Measurements from ENCODE around the gene PDZK1IP1.
A peak's percentile ranks its signal among the peaks of the same experiment; 100 is the strongest.
"Not testable (repeated sequence)": the region's sequence is repeated elsewhere in the genome, so short reads cannot be mapped to it uniquely, and the experiment has no call there.

Gene PDZK1IP1

DNA sequence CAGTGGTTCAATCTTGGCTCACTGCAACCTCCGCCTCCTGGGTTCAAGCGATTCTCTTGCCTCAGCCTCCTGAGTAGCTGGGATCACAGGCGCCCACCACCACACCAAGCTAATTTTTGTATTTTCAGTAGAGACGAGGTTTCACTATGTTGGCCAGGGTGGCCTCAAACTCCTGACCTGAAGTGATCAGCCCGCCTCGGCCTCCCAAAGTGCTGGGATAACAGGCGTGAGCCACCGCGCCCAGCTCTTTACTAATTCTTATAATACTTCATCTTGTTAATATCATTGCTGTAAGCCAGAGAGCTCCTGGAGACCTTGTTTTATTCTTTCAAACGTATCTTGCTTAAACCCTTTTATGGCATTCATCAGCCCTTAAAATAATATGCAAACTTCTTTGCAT lies 3.7 kb upstream of the PDZK1IP1 start:
- DNase-seq, result not testable (repeated sequence)

DNA sequence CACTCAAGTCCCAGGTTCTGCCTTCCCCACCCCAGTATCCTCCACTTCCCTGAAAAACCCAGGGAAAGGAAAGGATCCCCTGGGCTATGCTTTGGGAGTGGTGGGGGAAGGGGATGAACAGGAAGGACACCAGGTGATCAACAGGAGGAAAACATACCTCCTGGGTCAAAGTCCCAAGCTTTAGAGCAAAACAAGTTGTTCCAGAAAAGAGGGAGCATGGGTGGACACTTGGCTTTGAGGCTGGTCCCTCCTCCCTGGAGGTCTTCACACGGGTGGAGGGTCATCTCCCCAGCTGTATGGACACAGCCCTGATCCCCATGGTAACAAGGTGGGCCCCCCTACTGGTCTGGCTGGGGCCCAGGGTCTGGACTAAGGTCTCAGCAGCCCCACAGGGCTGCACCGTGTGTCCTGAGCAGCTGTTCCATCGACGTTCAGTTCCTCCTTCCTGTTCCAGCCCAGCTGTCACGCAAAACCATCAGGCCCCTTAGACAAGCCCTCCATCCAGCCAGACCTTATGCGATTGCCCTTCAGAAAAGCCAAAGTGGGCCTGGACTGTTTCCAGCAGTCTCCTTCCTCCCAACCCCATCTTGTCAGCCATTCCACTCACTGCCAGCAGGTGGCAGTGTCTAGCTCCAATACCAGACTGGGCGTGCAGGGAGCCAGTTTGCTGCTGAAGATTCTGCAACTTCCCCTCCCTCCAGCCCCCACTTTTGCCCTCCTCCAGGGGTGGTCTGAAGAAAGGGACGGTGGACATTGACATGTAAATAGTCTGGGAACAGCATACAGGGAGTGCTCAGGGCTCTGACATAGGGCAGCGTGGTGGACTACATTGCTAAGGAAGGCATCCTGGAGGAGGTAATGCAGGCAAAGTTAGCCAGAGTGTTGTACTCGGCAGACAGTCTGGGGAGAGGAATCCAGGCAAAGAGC lies 2.9 kb upstream of the PDZK1IP1 start:
- peak; percentile 62 for DNase-seq

DNA sequence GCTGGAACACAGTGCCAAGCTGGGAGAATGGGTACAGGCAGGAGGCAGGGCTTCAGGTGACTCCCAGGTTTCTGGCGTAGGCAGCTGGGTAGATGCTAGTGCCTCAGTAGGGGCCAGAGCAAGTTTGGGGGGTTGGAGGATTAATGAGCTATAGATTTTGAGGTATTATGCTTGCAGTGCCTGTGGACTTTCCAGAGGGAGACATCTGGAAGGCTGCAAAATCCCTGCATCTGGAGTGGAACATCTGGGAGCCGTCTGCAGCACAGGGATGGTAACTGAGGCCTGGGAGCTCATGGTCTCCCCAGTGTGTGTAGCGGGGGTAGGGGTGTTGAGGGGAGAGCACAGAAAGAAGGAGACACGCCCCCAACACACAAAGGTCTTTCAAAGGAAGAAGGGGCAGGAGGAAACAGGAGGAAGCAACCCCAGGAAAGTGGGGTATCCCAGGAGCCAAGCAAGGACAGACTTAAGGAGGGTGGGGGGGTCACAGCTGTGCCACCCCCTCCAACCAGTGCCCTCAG lies 2.2 kb upstream of the PDZK1IP1 start:
- no peak for DNase-seq

DNA sequence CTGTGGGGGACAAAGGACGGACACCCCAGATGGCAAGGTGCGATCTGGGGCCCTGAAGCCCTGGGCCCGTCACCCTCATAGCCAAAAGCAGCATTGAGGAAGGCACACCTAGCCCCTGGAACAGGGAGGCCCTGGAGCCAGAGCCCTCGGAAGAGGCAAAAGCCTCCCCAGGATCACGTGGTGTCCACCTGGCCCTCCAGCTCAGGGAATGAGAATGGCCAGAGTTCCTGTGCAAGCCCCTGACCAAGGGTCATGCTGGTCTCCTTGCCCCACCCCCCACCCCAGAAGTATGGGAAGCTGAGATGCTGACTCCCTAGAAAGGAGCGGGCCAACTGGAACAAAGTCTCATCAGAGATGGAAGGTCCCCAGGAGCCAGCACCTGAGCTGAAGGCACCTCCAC lies 1.0 kb upstream of the PDZK1IP1 start:
- DNase-seq, result no peak

DNA sequence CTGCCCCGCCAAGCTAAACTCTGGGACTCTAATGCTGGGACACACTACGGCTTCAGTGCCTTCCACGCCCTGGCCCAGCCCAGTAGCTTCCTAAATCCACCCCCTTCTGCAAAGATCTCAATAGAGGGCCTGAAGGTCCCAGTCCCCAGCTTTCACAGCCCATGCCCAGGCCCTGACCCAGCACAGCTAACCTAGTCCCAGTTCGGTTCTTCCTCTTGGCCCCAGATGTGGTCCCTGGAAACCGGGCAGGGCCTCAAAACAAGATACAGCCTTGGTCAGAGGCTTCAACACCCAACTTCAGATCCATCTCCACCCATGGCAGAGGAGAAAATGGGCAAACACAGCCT lies 646 bp upstream of the PDZK1IP1 start:
- no peak for DNase-seq

DNA sequence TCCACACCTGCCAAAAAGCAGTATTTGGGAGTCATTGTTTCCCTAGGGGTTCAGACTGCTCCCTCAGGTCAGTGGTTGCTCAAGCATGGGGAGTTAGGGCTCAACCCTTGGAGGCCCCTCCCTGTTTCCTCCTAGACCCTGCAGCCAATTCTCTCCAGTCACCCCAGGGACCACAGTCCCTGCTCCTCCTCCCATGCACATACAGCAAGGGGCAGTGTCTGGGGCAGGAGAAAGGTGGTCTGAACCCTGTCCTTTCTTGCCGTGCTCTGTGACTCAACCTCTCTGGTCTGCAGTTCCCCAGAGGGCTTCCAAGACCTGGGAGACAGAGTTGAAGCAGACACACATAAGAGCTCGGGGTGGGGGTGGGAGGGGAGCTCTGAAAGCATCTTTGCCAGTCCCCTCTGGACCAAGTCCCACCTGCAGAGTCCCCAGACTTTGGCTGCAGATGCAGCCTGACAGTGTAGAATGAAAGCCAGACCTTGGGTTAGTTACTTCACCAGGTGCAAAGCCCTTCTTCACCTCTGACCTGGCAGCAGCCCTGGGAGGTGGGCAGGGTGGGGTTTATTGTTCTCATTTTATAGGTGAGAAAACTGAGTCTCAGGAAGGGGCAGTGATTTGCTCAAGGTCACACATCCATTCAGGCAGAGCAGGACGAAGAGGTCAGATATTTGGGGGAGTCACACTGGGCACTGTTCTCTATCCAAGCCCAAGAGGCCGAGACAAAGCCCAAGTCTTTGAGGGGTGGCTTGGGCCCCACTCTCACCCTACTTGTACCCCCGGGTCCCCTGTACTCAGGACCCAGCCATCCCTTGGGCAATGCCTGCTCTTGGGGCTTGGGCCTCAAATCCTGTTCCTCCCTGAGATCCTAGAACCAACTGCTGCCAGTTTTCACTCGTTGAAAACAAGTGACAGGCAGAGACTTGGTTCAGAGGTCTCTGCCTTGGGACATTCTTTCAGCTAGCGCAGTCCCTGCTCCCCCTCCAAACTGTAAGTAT lies 748 bp downstream of the PDZK1IP1 start:
- no peak for DNase-seq

DNA sequence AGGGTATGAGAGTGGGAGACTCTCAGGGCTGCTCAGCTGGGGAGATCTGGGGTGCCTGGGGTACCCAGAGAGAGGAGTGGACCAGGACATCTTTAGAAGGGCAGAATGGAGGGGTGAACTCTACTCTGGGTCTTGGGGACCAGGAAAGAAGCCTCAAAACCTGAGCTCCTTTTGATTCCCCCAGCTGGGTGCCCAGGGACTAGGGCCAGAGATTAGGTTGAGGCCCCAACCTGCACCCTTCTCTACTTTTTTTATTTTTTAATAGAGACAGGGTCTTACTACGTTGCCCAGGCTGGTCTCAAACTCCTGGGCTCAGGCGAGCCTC lies 1.9 kb downstream of the PDZK1IP1 start:
- DNase-seq, result no peak

DNA sequence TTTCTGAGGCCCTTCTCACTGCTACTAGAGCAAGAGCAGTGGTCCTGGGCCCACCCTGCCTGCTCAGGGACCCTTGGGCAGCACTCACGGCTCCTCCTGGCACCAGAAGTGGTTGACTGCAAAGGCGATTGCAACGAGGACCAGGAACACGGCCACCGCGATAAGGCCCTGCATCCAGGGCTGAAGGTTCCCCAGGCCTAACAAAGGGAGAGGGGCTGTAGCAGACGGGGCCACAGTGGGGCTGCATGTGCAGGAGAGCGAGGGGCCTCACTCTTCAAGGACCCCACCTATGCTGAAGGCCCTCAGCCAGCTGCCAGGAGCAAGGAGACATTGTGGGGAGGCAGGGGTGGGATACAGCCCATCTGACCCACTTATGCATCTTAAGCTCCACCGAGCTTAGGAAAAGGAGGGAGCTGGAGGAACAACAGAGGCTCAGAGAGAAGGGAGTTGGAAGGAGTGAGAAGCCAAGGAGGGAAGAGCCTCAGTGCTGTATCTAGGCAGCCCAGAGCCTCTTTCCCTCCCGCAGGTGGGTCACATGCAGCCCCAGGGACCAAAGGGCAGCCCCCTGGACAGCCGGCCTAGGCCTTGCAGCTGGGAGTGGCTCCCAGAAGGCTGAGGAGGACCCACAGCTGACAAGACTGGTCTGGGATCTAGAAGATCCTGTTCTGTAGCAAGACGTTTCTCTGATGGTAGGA lies 2.5 kb downstream of the PDZK1IP1 start:
- DNase-seq, result no peak

DNA sequence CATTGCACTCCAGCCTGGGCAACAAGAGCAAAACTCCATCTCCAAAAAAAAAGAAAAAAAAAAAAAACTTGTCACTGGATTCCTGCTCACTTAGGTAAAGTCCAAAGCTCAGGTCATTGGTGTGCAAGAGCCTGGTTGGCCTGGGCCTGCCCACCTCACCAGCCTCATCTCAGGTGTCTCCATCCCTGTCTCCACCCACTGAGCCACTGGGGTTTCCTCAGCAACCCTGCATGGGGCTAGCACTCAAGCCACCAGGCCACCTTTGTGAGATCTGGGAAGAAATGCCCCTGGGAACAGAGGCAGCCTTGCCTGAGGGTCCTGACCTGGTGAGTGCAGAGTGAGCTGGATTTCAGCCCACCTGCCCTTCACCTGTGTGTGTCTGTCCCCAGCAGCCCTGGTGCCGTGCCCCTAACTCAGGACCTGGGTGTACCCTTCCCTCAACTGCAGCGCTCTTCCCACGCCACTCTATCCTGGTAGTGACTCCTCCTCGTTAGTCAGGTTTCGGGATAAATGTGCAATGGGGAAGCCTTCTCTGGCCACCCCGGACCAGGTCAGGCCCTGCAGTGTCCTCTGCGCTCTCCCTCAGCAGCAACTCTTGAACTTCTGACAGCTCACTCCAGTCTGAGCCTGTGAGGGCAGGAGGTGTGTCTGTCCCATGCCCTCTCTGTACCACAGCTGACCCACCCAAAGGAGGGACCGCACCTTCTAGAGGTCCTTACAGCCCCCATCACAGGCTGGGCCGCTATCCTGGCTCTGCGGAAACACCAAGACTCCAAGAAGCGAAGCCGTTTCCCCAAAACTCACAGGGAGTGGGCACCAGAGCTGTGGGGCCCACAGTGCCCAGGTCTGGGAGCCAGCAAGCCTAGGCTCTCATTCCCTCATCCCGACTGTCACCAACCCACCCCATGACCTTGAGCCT lies 3.3 kb downstream of the PDZK1IP1 start:
- no peak for DNase-seq

DNA sequence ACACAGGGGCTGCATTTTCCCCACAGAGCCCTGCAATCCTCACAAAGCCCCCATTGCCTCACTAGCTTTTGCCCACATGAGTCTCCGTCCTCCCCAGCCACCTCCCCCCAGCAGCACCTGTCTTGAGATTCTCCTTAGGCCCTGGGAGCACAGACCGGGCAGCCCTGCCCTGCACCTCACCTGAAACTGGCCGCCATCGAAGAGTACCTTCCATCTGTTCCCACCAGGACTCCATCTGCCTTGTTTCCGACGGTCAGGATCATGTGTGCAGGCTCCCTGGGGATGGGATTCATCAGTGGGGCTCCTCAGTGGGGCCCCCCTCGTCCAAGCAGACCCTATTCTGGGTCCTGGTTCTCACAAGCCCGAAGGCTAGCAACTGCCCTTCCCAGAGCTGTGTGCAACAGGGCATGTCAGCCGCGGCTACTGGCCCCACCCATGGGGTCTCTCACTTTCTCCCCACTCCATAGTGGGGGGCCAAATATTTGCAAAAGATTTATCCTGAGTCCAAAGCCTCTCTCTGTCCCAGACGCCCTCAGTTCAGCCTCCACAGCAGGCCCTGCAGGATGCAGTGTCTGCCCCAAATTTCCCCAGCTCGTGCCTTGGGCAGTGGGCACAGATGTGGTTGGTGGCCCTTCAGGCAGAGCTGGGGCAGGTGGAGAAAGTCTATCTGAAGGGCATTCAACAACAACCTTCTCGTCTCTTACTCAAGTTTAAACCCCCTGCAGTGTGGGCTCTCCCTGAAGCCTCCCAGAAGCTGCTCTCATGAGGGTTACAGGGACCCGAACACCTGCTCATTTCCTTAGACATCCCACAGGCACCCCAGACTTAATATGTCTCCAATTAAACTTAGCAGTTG lies 4.8 kb downstream of the PDZK1IP1 start:
- DNase-seq, result no peak

DNA sequence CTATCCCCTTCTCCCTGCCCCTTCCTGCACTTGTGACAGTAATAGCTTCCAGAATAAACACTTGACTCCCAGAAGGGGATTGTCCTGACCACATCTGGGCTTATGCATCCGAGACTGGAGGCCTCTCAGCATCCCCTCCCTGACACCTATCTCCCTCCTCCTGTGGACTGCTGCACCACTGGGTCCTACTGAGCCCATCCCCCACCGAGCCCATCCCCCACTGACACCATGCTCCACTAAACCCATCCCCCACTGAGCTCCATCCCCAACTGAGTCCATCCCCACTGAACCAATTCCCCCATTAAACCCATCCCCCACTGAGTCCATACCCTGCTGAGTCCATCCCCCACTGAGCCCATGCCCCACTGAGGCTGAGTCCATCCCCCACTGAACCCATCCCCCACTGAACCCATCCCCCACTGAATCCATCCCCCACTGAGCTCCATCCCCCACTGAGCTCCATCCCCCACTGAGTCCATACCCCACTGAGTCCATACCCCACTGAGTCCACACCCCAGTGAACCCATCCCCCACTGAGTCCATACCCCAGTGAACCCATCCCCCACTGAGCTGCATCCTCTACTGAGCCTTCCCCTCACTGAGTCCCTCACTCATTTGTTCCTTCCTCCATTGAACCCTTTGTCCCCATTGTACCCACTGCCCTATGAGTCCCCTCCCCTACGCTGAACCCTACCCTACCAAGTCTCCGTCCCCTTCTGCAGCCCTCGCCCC lies 5.6 kb downstream of the PDZK1IP1 start:
- no peak for DNase-seq

DNA sequence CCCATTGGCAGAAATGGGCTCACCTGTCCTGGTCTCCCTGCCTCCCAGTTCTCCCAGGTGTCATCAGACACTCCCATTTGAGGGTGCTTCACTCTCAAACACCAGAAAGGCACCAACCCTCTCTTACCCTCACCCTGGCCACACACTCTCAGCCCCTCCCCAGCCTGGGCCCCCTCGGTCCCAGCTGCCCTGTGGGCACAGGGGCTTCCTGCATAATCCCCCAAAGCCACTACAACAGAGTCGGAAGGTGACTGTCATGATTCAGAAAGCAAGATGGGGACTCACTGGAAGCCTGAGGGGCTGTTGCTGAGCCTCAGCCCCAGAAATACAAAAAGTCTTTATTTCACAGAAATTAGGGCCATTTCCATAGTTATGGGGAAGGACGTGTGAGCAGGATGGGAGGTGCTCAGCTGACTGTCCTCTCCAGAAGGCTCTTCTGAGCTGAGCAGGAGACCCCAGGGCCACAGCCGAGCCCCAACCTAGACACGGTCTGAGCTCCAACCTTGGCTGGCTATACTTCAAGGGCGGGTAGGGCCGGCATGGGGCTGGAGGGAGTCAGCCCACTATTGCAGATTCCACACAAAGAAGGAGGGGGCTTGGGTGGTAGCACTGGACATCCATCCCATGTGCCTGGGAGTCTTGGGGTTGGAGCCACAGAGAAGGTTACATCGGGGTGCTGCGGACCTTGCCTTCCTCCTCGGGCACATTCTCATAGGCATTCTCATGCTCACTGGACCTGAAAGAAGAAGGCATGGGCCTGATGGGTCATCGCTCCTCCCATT lies 6.3 kb downstream of the PDZK1IP1 start:
- no peak for DNase-seq

DNA sequence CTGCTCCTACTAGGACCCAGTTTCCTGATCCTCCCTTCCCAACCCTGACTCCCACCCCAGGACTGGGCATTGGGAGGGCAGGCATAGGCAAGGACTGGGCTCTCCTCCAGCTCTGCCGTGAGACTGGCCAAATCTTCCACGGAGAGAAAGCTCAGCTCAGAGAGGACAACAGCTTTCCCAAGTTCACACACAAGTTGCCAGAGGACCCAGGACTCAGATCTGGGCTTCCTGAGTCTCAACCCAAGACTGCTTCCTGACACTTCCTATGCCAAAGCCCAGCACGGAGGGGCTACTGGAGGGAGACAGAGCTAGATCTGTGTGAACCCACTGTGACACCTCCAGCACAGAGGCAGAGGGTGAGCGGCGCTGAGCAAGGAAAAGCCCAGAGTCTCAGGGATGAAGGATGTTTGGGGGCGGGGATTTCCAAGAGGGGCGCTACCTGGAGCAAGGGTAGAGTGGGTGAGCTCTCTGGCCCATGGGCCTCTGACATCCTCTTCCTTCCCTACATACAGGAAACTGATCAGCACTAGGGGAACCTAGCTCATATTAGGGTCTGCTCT lies 7.1 kb downstream of the PDZK1IP1 start:
- no peak for DNase-seq

DNA sequence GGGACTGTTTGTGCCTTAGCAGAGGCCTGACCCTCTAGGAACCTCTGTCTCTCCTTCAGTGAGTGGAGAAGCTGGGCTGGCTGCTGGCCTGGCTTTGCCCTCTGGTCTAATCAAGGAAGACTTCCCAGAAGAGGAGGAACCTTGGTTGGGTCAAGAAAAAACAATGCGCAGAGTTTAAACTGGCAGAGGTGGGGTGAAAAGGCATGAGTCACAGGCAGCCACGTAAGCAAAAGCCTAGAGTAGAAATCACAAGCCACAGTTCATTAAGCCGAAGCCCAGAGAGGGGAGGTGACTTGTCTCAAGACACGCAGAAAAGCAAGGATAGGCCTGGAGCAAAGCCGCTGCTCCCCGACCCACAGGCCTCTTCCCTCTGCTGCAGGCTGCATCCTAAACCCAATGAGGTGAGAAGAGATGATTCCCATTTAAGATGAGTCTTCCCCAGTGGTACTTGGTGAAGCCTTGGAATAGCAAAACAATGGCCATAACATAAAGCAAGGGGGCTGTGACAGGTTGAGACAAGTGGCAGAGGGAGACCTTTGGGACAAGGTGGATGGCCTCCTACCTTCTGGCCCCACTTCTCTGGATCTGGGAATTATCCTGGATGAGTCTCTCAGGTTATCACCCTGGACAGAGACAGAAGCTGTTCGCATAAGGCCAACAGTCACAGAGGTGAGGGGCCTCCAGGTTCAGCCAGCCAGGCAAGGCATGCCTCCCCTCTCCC lies 7.7 kb downstream of the PDZK1IP1 start:
- DNase-seq, result no peak

DNA sequence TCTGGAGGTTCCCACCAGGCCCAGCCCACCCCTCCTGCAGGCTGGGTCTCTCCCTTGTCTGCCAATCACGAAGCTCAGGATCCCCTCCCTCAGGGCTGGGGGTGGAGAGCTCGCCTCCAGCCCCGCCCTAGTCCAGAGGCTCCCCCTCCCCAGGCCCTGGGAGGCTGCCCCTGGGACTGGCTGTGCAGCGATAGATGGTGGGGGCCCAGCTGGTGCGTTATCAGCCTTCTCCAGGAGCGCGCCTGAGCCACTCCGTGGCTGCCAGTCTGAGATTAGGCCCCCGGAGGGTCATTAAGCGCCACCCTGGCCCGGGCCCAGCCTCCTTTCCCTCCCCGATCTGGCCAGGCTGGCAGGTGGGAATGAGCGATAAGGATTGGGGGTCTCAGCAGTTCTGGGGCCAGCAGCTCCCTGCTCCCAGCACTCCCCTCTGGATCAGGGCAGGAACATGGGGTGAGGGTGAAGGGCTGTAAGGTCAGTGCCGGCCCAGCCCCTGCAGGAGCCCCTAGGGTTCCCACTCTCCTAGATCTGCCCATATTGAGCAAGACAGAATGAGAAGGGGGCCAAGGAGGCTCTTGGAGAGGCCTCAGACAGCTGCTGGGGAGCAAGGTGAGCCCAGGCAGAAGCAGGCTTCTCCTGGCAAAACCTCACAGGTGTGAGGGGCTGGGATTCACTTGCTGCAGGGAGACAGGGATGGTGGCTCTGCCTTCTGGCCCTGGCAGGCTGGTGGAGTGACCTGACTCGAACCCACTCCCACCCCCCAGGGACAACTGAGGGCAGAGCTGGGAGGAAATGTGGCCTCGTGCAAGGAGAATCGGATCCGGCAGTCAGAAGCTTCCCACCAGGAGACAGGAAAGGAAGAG lies 8.5 kb downstream of the PDZK1IP1 start:
- DNase-seq, result peak; percentile 17

DNA sequence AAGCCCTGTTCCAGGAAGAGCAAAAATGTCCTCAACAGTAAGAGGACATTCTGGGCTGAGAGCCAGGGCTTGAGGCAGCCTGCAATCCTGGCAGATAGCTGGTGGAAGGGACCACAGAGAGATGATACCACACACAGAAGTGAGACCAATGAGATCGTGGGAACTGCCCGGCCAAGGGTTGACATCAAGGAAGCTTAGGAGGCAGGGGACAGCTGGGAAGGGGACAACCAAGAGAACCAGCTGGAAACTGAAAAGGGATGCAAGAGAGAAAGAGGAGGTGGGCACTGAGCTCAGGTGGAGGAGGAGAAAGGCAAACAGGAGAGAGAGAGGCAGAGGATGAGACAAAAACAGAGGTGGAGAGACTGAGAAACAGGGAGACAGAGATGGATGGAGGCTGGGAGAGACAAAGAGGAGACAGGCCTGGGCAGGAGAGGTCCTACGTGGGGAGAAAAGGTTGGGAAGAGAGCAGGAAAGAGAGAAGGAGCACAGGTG lies 9.2 kb downstream of the PDZK1IP1 start:
- no peak for DNase-seq

DNA sequence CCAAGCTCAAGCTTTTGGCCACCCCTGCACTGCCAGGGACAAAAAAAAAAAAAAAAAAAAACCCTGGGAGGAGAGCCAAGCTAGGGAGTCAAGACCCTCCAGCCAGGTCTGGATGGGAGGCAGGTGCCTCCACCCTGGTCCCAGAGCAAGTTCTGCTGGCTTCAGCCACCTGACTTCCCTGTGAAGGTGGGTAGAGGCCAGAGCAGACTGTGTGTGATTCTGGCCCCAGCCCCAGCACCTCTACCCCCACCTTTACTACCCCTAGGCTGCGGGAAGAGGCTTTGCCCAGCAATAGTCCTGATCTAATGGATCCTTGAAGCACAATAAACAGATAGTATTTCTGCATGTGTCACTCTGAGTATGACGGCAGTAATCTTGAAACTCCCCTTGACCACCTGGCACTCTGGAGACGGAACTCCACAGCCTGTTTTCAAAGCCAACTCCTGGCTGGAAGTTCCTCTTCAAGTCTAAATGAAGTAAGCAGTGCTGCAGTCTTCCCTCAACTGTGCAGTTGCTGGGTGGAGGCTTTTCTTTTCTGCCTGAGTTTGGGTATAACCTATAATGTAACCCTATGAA lies 9.8 kb downstream of the PDZK1IP1 start:
- DNase-seq, result no peak

Data from NCI-H1092 treated with DMSO at 0.1 percent for 48 hours (cell line).